Skeletal muscle cell (primary cell): ENCODE data around the gene TTI1.
"Not testable (repeated sequence)": the region's sequence is repeated elsewhere in the genome, so short reads cannot be mapped to it uniquely, and the experiment has no call there.

Experiments
- DNase-seq: peaks from one replicate; pipeline ENCODE4 v3.0.0-alpha.2; 2010; ENCODE audit warnings: low read depth
- H3K4me3 ChIP-seq: 2 replicates; pipeline ENCODE4 v1.5.1; 2011; ENCODE audit warnings: low read depth, mild to moderate bottlenecking, control low read depth, low read length, moderate library complexity

Gene TTI1

GRCh38 chr20:37977338-37977737 lies 55.9 kb downstream of the TTI1 start:
- H3K4me3 ChIP-seq = no peak overlapping the region
- DNase-seq = no peak

GRCh38 chr20:37976887-37977286 lies 56.4 kb downstream of the TTI1 start:
- DNase-seq = no peak
- H3K4me3 ChIP-seq = no peak overlapping the region

GRCh38 chr20:37973059-37973910 lies 60.0 kb downstream of the TTI1 start:
- no peak for DNase-seq
- H3K4me3 ChIP-seq = no peak overlapping the region

- H3K4me3 ChIP-seq = no peak overlapping the region
- no peak for DNase-seq
These were observed 60.8 kb downstream of the TTI1 start for GRCh38 chr20:37972256-37973058.

- H3K4me3 ChIP-seq = no peak overlapping the region
- DNase-seq = no peak
These were observed 61.6 kb downstream of the TTI1 start for GRCh38 chr20:37971561-37972127.

GRCh38 chr20:37970856-37971245 lies 62.4 kb downstream of the TTI1 start:
- H3K4me3 ChIP-seq = no peak overlapping the region
- DNase-seq = no peak

- no peak for DNase-seq
- H3K4me3 ChIP-seq = no peak overlapping the region
These were observed 63.1 kb downstream of the TTI1 start for GRCh38 chr20:37969949-37970855.

GRCh38 chr20:37968841-37969401 lies 64.3 kb downstream of the TTI1 start:
- H3K4me3 ChIP-seq = no peak overlapping the region
- DNase-seq = no peak

- DNase-seq = not testable (repeated sequence)
These were observed 69.8 kb downstream of the TTI1 start for GRCh38 chr20:37963483-37963882.

GRCh38 chr20:37961066-37961465 lies 72.2 kb downstream of the TTI1 start:
- DNase-seq = no peak

More at GRCh38 chr20:37963483-37963882, 69.8 kb downstream of the TTI1 start:
- H3K4me3 ChIP-seq = not testable (repeated sequence)

GRCh38 chr20:37958856-37959520 lies 74.3 kb downstream of the TTI1 start:
- no peak overlapping the region for H3K4me3 ChIP-seq
- DNase-seq = no peak

More at GRCh38 chr20:37961066-37961465, 72.2 kb downstream of the TTI1 start:
- no peak overlapping the region for H3K4me3 ChIP-seq

GRCh38 chr20:37956107-37956585 lies 77.1 kb downstream of the TTI1 start:
- H3K4me3 ChIP-seq = no peak overlapping the region
- no peak for DNase-seq

- H3K4me3 ChIP-seq = no peak overlapping the region
- DNase-seq = no peak
These were observed 77.7 kb downstream of the TTI1 start for GRCh38 chr20:37955511-37955910.

GRCh38 chr20:37954626-37955025 lies 78.6 kb downstream of the TTI1 start:
- H3K4me3 ChIP-seq = no peak overlapping the region
- no peak for DNase-seq

- H3K4me3 ChIP-seq = no peak overlapping the region
These were observed 79.1 kb downstream of the TTI1 start for GRCh38 chr20:37954190-37954589.

GRCh38 chr20:37948956-37949355 lies 84.3 kb downstream of the TTI1 start:
- no peak overlapping the region for H3K4me3 ChIP-seq

More at GRCh38 chr20:37954190-37954589, 79.1 kb downstream of the TTI1 start:
- no peak for DNase-seq

GRCh38 chr20:37947943-37948342 lies 85.3 kb downstream of the TTI1 start:
- no peak for DNase-seq
- no peak overlapping the region for H3K4me3 ChIP-seq

More at GRCh38 chr20:37948956-37949355, 84.3 kb downstream of the TTI1 start:
- DNase-seq = no peak

- no peak overlapping the region for H3K4me3 ChIP-seq
- no peak for DNase-seq
These were observed 86.3 kb downstream of the TTI1 start for GRCh38 chr20:37946946-37947345.
